HG02571 (cell line): Measurements from ENCODE around the gene SLC19A2.
"Not testable (repeated sequence)": the region's sequence is repeated elsewhere in the genome, so short reads cannot be mapped to it uniquely, and the experiment has no call there.

Experiments used
- ATAC-seq: cut with Tn5 transposase; IDR thresholded peaks from one replicate; pipeline ENCODE4 v1.9.1; 2021; ENCODE audit warnings: mild to moderate bottlenecking, moderate library complexity; ENCODE audit not compliant: unreplicated experiment

Gene SLC19A2

GRCh38 chr1:169485431-169486280 is at the start of gene SLC19A2:
TSS of gene SLC19A2 (minus strand) at chr1:169485944. CDS start at chr1:169485766, 178 bp downstream.
- ATAC-seq = peak; percentile 99

- ATAC-seq = no peak
These were observed 48.9 kb upstream of the SLC19A2 start for GRCh38 chr1:169534653-169535052.

- ATAC-seq = not testable (repeated sequence)
These were observed 47.9 kb upstream of the SLC19A2 start for GRCh38 chr1:169533528-169534190.

- no peak for ATAC-seq
These were observed 44.7 kb upstream of the SLC19A2 start for GRCh38 chr1:169530448-169530847.

- no peak for ATAC-seq
These were observed 43.4 kb upstream of the SLC19A2 start for GRCh38 chr1:169529068-169529642.

- no peak for ATAC-seq
These were observed 42.7 kb upstream of the SLC19A2 start for GRCh38 chr1:169528215-169529067.

- no peak for ATAC-seq
These were observed 41.9 kb upstream of the SLC19A2 start for GRCh38 chr1:169527451-169528214.

- no peak for ATAC-seq
These were observed 41.3 kb upstream of the SLC19A2 start for GRCh38 chr1:169527001-169527400.

GRCh38 chr1:169526120-169526832 is 40.5 kb upstream of the SLC19A2 start:
- ATAC-seq = no peak

GRCh38 chr1:169525391-169525790 is 39.6 kb upstream of the SLC19A2 start:
- ATAC-seq = no peak

GRCh38 chr1:169523904-169524303 is 38.2 kb upstream of the SLC19A2 start:
- ATAC-seq = no peak

- ATAC-seq = no peak
These were observed 35.5 kb upstream of the SLC19A2 start for GRCh38 chr1:169521226-169521625.

GRCh38 chr1:169517558-169518186 is 31.9 kb upstream of the SLC19A2 start:
- ATAC-seq = no peak

GRCh38 chr1:169515641-169516040 is 29.9 kb upstream of the SLC19A2 start:
- no peak for ATAC-seq

- no peak for ATAC-seq
These were observed 29.0 kb upstream of the SLC19A2 start for GRCh38 chr1:169514566-169515270.

- no peak for ATAC-seq
These were observed 27.5 kb upstream of the SLC19A2 start for GRCh38 chr1:169513208-169513607.

- no peak for ATAC-seq
These were observed 25.7 kb upstream of the SLC19A2 start for GRCh38 chr1:169511316-169512005.

- no peak for ATAC-seq
These were observed 24.3 kb upstream of the SLC19A2 start for GRCh38 chr1:169510060-169510459.
